HepG2 (cell line): ENCODE data around the gene PFKL. TPM values are rescaled to one million over a fixed set of nuclear protein-coding genes. Genes with fewer than 3 reads are reported as not detected.

Experiments
- ATAC-seq: fragments of 200-7000 bp; cut with Tn5 transposase; 3 replicates; pipeline ENCODE4 v1.9.1; 2020; ENCODE audit warnings: mild to moderate bottlenecking, moderate library complexity
- BruUV-seq: library from RNA; stranded (reverse); fragments of 400-500 nt; replicated peaks from 2 replicates; lab custom pipeline; 2021; lab: Mats Ljungman, UMichigan
- CTCF ChIA-PET: fragments of 300-600 bp; formaldehyde crosslinking; extraction: SDS; loops from one replicate; lab custom pipeline; 2021; ENCODE audit warnings: low total read pairs, inconsistent platforms, low intra/inter-chr PET ratio; lab: Yijun Ruan, JAX
- POLR2A ChIA-PET: fragments of 350-600 bp; sonication (Branson Sonifier 250); formaldehyde crosslinking; loops from one replicate; lab custom pipeline; 2020; ENCODE audit warnings: antibody characterized with exemption, inconsistent platforms; lab: Yijun Ruan, JAX
- DNase-seq: peaks from one replicate; pipeline ENCODE4 v3.0.0-alpha.2; 2015; ENCODE audit warnings: low spot score
- FAIRE-seq: peaks from 3 replicates; lab custom pipeline; 2011; peaks lifted over from hg19 to GRCh38; lab: Jason Lieb, UNC
- H2AFZ ChIP-seq: one replicate; pipeline ENCODE4 v1.6.1; 2011; ENCODE audit warnings: low read length, inconsistent platforms
- H3K27ac ChIP-seq: fragments of 300-600 bp; 3 replicates; pipeline ENCODE4 v1.8.0; 2011; ENCODE audit warnings: mixed run types, mild to moderate bottlenecking, mixed read lengths, low read length, inconsistent platforms; ENCODE audit not compliant: insufficient read depth; ENCODE audit errors: extremely low read length
- H3K27me3 ChIP-seq, 2 experiments: fragments of 200-600 bp in 1 of 2; 2 replicates in 1 of 2; 3 replicates in 1 of 2; pipeline versions ENCODE4 v1.6.0 to v1.8.0; 2011; ENCODE audit warnings: low read length in 2 of 2, mild to moderate bottlenecking in 2 of 2, moderate library complexity in 2 of 2, inconsistent platforms in 1 of 2; ENCODE audit not compliant: insufficient read depth in 2 of 2, control insufficient read depth in 1 of 2
- H3K36me3 ChIP-seq, 2 experiments: fragments of 200-600 bp in 1 of 2; replicated peaks in 1 of 2; 2 replicates in 1 of 2; 3 replicates in 1 of 2; pipeline versions ENCODE4 v1.5.1 to v1.8.0; 2011; ENCODE audit warnings: low read length in 2 of 2, inconsistent platforms in 1 of 2; ENCODE audit not compliant: insufficient read depth in 2 of 2, control insufficient read depth in 1 of 2
- H3K4me1 ChIP-seq: 2 replicates; pipeline ENCODE4 v1.5.1; 2012; ENCODE audit warnings: low read length, inconsistent platforms; ENCODE audit not compliant: insufficient read depth
- H3K4me2 ChIP-seq: 2 replicates; pipeline ENCODE4 v1.6.0; 2011; ENCODE audit warnings: low read depth, low read length, inconsistent platforms
- H3K4me3 ChIP-seq, 3 experiments: fragments of 200-600 bp in 1 of 3; sonication (generic), shearing (Covaris generic) in 1 of 3; replicated peaks in 1 of 3; 2 replicates each; pipeline ENCODE4 v1.5.1; 2011 to 2016; ENCODE audit warnings: low read length in 3 of 3, inconsistent platforms in 2 of 3, low read depth in 2 of 3, mild to moderate bottlenecking in 2 of 3, control low read depth in 1 of 3, mixed read lengths in 1 of 3; ENCODE audit not compliant: insufficient read depth in 1 of 3
- H3K79me2 ChIP-seq: one replicate; pipeline ENCODE4 v1.6.1; 2011; ENCODE audit warnings: low read length, inconsistent platforms; ENCODE audit not compliant: insufficient read depth
- H3K9ac ChIP-seq: 2 replicates; pipeline ENCODE4 v1.6.0; 2011; ENCODE audit warnings: mild to moderate bottlenecking, low read depth, low read length, inconsistent platforms; ENCODE audit not compliant: insufficient read depth
- H3K9me3 ChIP-seq: 2 replicates; pipeline ENCODE4 v1.5.1; 2012; ENCODE audit warnings: mild to moderate bottlenecking, low read length
- H4K20me1 ChIP-seq: 2 replicates; pipeline ENCODE4 v1.6.0; 2011; ENCODE audit warnings: inconsistent platforms, mild to moderate bottlenecking, low read length, moderate library complexity; ENCODE audit not compliant: insufficient read depth
- AGO2 ChIP-seq: fragments of 200-400 bp; formaldehyde crosslinking; optimal IDR thresholded peaks from 2 replicates; pipeline ENCODE3; 2017; ENCODE audit warnings: mild to moderate bottlenecking, low read depth, low read length, moderate library complexity
- FOSL2 ChIP-seq: sonication (generic); formaldehyde crosslinking; IDR thresholded peaks from 2 replicates; pipeline ENCODE4 v1.4.0; 2020; ENCODE audit warnings: missing genetic modification reagents
- NCOA1 ChIP-seq: sonication (generic); formaldehyde crosslinking; IDR thresholded peaks from 2 replicates; pipeline ENCODE4 v1.9.0; 2021; ENCODE audit warnings: missing genetic modification reagents
- SALL1 ChIP-seq: sonication (generic); formaldehyde crosslinking; IDR thresholded peaks from 2 replicates; pipeline ENCODE4 v1.8.0; 2022; ENCODE audit warnings: mild to moderate bottlenecking, missing genetic modification reagents
- SRSF9 ChIP-seq: fragments of 200-400 bp; formaldehyde crosslinking; IDR thresholded peaks from 2 replicates; pipeline ENCODE4 v1.6.1; 2018; ENCODE audit warnings: borderline replicate concordance, mild to moderate bottlenecking, low read depth, low read length; ENCODE audit not compliant: insufficient read depth, poor library complexity, severe bottlenecking
- UBTF ChIP-seq: sonication (generic); formaldehyde crosslinking; IDR thresholded peaks from 2 replicates; pipeline ENCODE4 v1.4.0; 2020; ENCODE audit warnings: mild to moderate bottlenecking, missing genetic modification reagents
- ZBTB33 ChIP-seq: sonication (generic); formaldehyde crosslinking; IDR thresholded peaks from 2 replicates; pipeline ENCODE4 v1.4.0; 2020; ENCODE audit warnings: missing genetic modification reagents
- ZNF407 ChIP-seq: sonication (generic); formaldehyde crosslinking; IDR thresholded peaks from one replicate; pipeline ENCODE4 v1.5.1; 2020; ENCODE audit warnings: mild to moderate bottlenecking, missing genetic modification reagents; ENCODE audit errors: not compliant biosample characterization
- ZNF891 ChIP-seq: sonication (generic); formaldehyde crosslinking; IDR thresholded peaks from 2 replicates; pipeline ENCODE4 v1.5.0; 2020; ENCODE audit warnings: mild to moderate bottlenecking, missing genetic modification reagents
- ZZZ3 ChIP-seq: sonication (generic); formaldehyde crosslinking; IDR thresholded peaks from 2 replicates; pipeline ENCODE4 v1.4.0; 2020; ENCODE audit warnings: missing genetic modification reagents, mild to moderate bottlenecking, borderline replicate concordance
- WGBS: methylation state at CpG from one replicate; pipeline ENCODE4 v1.1.6; 2017; ENCODE audit warnings: low lambda C conversion rate; 5-methylcytosine and 5-hydroxymethylcytosine counted together
- in situ Hi-C: cut with HindIII; loops from 2 replicates; pipeline ENCODE4 v1.10.0; 2017; ENCODE audit warnings: low pct_unique_long_range_greater_than_20kb; ENCODE audit not compliant: extremely low pct_ligation_motif_present
- intact Hi-C: fragments of 100-400 bp; cut with micrococcal nuclease; formaldehyde crosslinking; loops from one replicate; pipeline ENCODE4 v1.10.0; 2022; ENCODE audit not compliant: unreplicated experiment
- polyA plus RNA-seq, 8 experiments: library from polyadenylated mRNA; depleted of rRNA in 3 of 8; stranded (reverse) in 7 of 8; unstranded in 1 of 8; fragments of >200 nt; fragmentation: Illumina TruSeq in 4 of 8; extraction: Trizol in 4 of 8; gene quantifications; 2 replicates each; pipeline versions ENCODE4 v1.2.1 to v1.2.3, GENCODE V29; 2011 to 2016; ENCODE audit warnings: low read depth in 4 of 8, missing spikeins in 1 of 8, mixed read lengths in 1 of 8; ENCODE audit not compliant: insufficient read depth in 1 of 8
- total RNA-seq, 5 experiments: library from RNA; depleted of rRNA; stranded (reverse); fragments of >200 nt; fragmentation: Illumina TruSeq; extraction: Trizol; gene quantifications; 2 replicates each; pipeline ENCODE4 v1.2.3, GENCODE V29; 2016; ENCODE audit warnings: low read depth in 1 of 5

Gene PFKL
- total and polyA plus RNA-seq, 2 of the 13 experiments (the other 11 are each of a cell fraction or from before 2014, with no cell fraction given) = 92.8 to 106 TPM

GRCh38 chr21:44370786-44371410 is 71.0 kb downstream of the PFKL start (continued):
- TF ChIP-seq ZBTB33 = peak; percentile 98
- TF ChIP-seq SALL1 = no peak
- no peak for TF ChIP-seq SRSF9
- 0 out of 2 replicates have a peak, but pooled peaks have one; percentile 11 for TF ChIP-seq UBTF (CRISPR knock-in tag)
- TF ChIP-seq, all 625 proteins: peak for 4

- no TSS peak for BruUV-seq
- POLR2A ChIA-PET = no interaction called here
- no peak overlapping the region for H2AFZ ChIP-seq
- TF ChIP-seq ZZZ3 (CRISPR knock-in tag) = no peak
- no peak for TF ChIP-seq AGO2
- TF ChIP-seq ZNF891 (CRISPR knock-in tag) = no peak
- TF ChIP-seq NCOA1 (CRISPR knock-in tag) = no peak
- no peak for TF ChIP-seq FOSL2 (CRISPR knock-in tag)
- no peak for TF ChIP-seq ZNF407 (CRISPR knock-in tag)
Observed at GRCh38 chr21:44371596-44371995, 71.7 kb downstream of the PFKL start.

More at GRCh38 chr21:44371596-44371995, 71.7 kb downstream of the PFKL start:
- DNase-seq (no peak), FAIRE-seq (no peak), ATAC-seq (no peak)
- H4K20me1 ChIP-seq = no peaks in the 10 kb centered on the region
- H3K79me2 ChIP-seq = no peaks in the 10 kb centered on the region
- no peaks in the 10 kb centered on the region for H3K36me3 ChIP-seq
- intact Hi-C loops (no loop called here), in situ Hi-C loops (no loop called here)
- 79% methylated on average over 6 of the region's 6 CpGs for WGBS
- H3K9me3 ChIP-seq = no peaks in the 10 kb centered on the region
- peaks cover 18% of the 10 kb centered on the region for H3K4me1 ChIP-seq
- H3K9ac ChIP-seq = no peak overlapping the region
- H3K4me2 ChIP-seq = no peak overlapping the region
- no peak overlapping the region for H3K27ac ChIP-seq
- peaks cover 5 to 17% of the 10 kb centered on the region in 2 experiments for H3K27me3 ChIP-seq
- CTCF ChIA-PET = no interaction called here
- no peak overlapping the region for H3K4me3 ChIP-seq
